Naive thymus-derived CD4-positive, alpha-beta T cell (primary cell): Measurements from ENCODE around the gene RNF169. TPM values are rescaled to one million over a fixed set of nuclear protein-coding genes. Genes with fewer than 3 reads are reported as not detected.
"Not testable (repeated sequence)": the region's sequence is repeated elsewhere in the genome, so short reads cannot be mapped to it uniquely, and the experiment has no call there.

Experiments used
- ATAC-seq: fragments of 150-1000 bp; cut with Tn5 transposase; 2 replicates; pipeline ENCODE4 v1.10.0; 2021; ENCODE audit warnings: mild to moderate bottlenecking, moderate library complexity
- CTCF ChIA-PET: fragments of 350-600 bp; sonication (Branson Sonifier 250); formaldehyde crosslinking; loops from one replicate; lab custom pipeline; 2021; ENCODE audit warnings: antibody characterized with exemption; lab: Charles Lee
- POLR2A ChIA-PET: fragments of 350-600 bp; sonication (Branson Sonifier 250); formaldehyde crosslinking; loops from one replicate; lab custom pipeline; 2021; ENCODE audit warnings: antibody characterized with exemption, inconsistent platforms; lab: Charles Lee
- DNase-seq, 9 donors: peaks; one replicate each; pipeline versions ENCODE4 v3.0.0 to v3.0.0-alpha.2; 2020 to 2022; ENCODE audit warnings: mixed read lengths in 1 of 9
- H3K27ac ChIP-seq: one replicate; pipeline ENCODE4 v1.7.0; 2013; ENCODE audit warnings: mild to moderate bottlenecking, low read depth, low read length, moderate library complexity
- H3K27me3 ChIP-seq, 2 donors: one replicate each; pipeline ENCODE4 v1.7.0; 2013; ENCODE audit warnings: low read length in 2 of 2, mild to moderate bottlenecking in 2 of 2, moderate library complexity in 2 of 2; ENCODE audit not compliant: control insufficient read depth in 2 of 2, insufficient read depth in 2 of 2
- H3K36me3 ChIP-seq, 3 experiments: 1 replicate in 2 of 3; 2 replicates in 1 of 3; pipeline ENCODE4 v1.7.0; 2013; ENCODE audit warnings: low read length in 3 of 3, mild to moderate bottlenecking in 3 of 3, moderate library complexity in 1 of 3; ENCODE audit not compliant: insufficient read depth in 3 of 3, control insufficient read depth in 2 of 3
- H3K4me1 ChIP-seq, 2 donors: one replicate each; pipeline ENCODE4 v1.7.0; 2013; ENCODE audit warnings: low read length in 2 of 2, mild to moderate bottlenecking in 2 of 2, moderate library complexity in 1 of 2; ENCODE audit not compliant: control insufficient read depth in 2 of 2, insufficient read depth in 2 of 2
- H3K4me3 ChIP-seq: 2 replicates; pipeline ENCODE4 v1.7.0; 2013; ENCODE audit warnings: mild to moderate bottlenecking, low read length
- H3K9me3 ChIP-seq, 3 experiments: 1 replicate in 2 of 3; 2 replicates in 1 of 3; pipeline ENCODE4 v1.7.0; 2013; ENCODE audit warnings: low read length in 3 of 3; ENCODE audit not compliant: control insufficient read depth in 2 of 3
- H3K27ac Mint-ChIP-seq, 9 donors: one replicate each; pipeline ENCODE4 v1.8.0; 2020 to 2022; ENCODE audit warnings: mixed read lengths in 9 of 9, mild to moderate bottlenecking in 8 of 9, moderate library complexity in 5 of 9, inconsistent platforms in 2 of 9
- H3K27me3 Mint-ChIP-seq, 5 donors: one replicate each; pipeline ENCODE4 v1.8.0; 2021 to 2022; ENCODE audit warnings: mixed read lengths in 5 of 5, mild to moderate bottlenecking in 1 of 5
- H3K36me3 Mint-ChIP-seq, 5 donors: one replicate each; pipeline ENCODE4 v1.8.0; 2020 to 2022; ENCODE audit warnings: mixed read lengths in 5 of 5, mild to moderate bottlenecking in 3 of 5, inconsistent platforms in 1 of 5
- H3K4me1 Mint-ChIP-seq, 7 donors: one replicate each; pipeline ENCODE4 v1.8.0; 2020 to 2022; ENCODE audit warnings: mixed read lengths in 7 of 7, mild to moderate bottlenecking in 3 of 7, inconsistent platforms in 1 of 7
- H3K4me3 Mint-ChIP-seq, 10 donors: one replicate each; pipeline ENCODE4 v1.8.0; 2020 to 2022; ENCODE audit warnings: mild to moderate bottlenecking in 10 of 10, mixed read lengths in 10 of 10, moderate library complexity in 6 of 10, inconsistent platforms in 2 of 10
- H3K9me3 Mint-ChIP-seq, 11 donors: one replicate each; pipeline ENCODE4 v1.8.0; 2020 to 2022; ENCODE audit warnings: mixed read lengths in 11 of 11, mild to moderate bottlenecking in 4 of 11, inconsistent platforms in 1 of 11, moderate library complexity in 1 of 11
- intact Hi-C, 2 donors: fragments of 100-400 bp; cut with micrococcal nuclease; formaldehyde crosslinking; loops; one replicate each; pipeline ENCODE4 v1.15.1; 2023
- polyA plus RNA-seq, 2 donors: library from polyadenylated mRNA; unstranded; fragments of 300-500 nt; fragmentation: Illumina TruSeq; gene quantifications; one replicate each; pipeline ENCODE4 v1.2.3, GENCODE V29; 2021
- total RNA-seq, 6 experiments: library from RNA in 5 of 6; stranded (reverse) in 5 of 6; gene quantifications; 1 replicate in 5 of 6; 2 replicates in 1 of 6; pipeline ENCODE4 v1.2.3 and lab custom pipeline; 2021 to 2026

The RNF169 gene
- total and polyA plus RNA-seq, 7 experiments from 2014 or later: 1.1 to 25.5 (median 19.0) TPM

DNA sequence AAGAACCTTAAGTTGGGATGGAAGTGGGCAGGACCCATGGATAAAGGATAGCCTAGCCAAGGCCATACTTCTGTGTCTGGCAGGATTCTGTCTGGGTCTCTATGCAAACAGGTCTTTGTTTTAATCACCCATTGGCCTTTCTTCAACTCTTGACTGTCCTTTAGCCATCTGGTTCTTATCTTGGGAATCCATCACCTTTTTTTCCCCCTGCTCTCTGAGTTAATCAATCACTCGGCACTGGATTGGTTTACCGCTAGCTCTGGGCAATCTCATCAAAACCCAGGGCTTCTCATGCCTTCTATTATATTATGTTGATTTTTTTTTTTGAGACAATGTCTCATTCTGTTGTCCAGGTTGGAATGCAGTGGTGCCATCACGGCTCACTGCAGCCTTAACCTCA lies 1.8 kb upstream of the RNF169 start:
- Histone ChIP-seq H3K27ac (no peak overlapping the region), H3K27me3 (no peaks in the 10 kb centered on the region), H3K9me3 (no peaks in the 10 kb centered on the region), H3K36me3 (peaks cover 0 to 3% (median 0%) of the 10 kb centered on the region in 3 experiments), H3K4me1 (peaks cover 16 to 29% of the 10 kb centered on the region in 2 donors), H3K4me3 (no peak overlapping the region)
- CTCF ChIA-PET: interaction anchor here (0.6 kb wide), 1 partner anchor 10 kb away, joined by 4 read pairs; no protein-coding TSS in a partner anchor
- Mint-ChIP-seq H3K27me3 (peaks cover 0 to 3% (median 0%) of the 10 kb centered on the region in 5 donors), H3K27ac (peak overlapping the region in 1 of 9 donors; percentile 30), H3K4me3 (peak overlapping the region in 2 of 10 donors; percentile 16 to 32), H3K36me3 (peaks cover 0 to 2% (median 0%) of the 10 kb centered on the region in 5 donors), H3K4me1 (peaks cover 20 to 40% (median 37%) of the 10 kb centered on the region in 7 donors), H3K9me3 (no peaks in the 10 kb centered on the region)
- DNase-seq (no peak), ATAC-seq (no peak)
- intact Hi-C loops: loop anchor here (5.0 to 10.0 kb wide), 4 partner anchors 498 to 1100 kb away; partner anchors contain the start of genes PLEKHB1 (in 1 of the 2), RAB6A (in 1 of the 2), TPBGL (in 1 of the 2) and UVRAG (in 1 of the 2)
- POLR2A ChIA-PET: no interaction called here

DNA sequence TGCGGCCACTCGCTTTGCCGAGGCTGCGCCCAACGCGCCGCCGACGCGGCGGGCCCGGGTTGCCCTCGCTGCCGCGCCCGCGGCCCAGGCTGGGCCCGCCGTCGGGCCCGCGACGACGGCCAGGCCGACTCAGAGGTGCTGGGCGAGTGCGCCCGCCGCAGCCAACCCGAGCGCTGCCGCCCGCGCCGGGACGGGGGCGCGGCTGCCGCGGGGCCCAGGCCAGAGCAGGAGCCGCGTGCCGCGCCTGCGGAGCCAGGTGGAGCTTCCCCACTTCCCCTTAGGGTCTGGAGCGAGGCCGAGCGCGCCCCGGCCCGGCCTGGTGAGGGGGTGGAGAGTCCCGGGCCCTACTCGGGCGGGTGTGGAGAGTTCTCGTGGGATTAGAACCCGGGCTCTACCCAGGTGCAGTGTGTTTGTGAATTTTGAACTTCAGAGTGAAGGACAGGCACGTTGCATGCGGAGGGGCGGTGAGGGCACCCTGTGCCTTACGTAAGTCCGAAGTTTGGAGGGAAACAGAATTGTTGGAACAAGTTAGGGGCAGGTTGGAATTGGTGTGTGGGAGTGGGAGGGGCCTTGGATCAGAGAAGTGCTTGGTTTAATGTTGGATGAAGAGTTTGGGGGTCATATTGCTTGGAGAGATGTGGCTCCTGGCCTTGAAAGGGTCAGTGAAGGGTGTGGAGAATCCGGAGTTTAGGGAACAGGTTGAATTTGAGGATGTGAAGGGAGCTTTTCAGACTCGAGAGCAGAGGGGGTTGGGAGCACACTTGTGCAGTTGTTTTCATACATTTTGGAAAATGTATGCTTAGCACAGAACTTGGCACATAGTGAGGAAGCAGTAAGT lies 697 bp downstream of the RNF169 start:
- ATAC-seq: peak; percentile 62
- H3K27me3 ChIP-seq: no peaks in the 10 kb centered on the region
- Mint-ChIP-seq H3K27ac (peak overlapping the region; percentile 60 to 94 (median 84)), H3K4me3 (peak overlapping the region; percentile 81 to 99 (median 93)), H3K4me1 (peaks cover 25 to 55% (median 50%) of the 10 kb centered on the region in 7 donors), H3K9me3 (no peaks in the 10 kb centered on the region), H3K36me3 (peaks cover 0 to 5% (median 0%) of the 10 kb centered on the region in 5 donors), H3K27me3 (no peaks in the 10 kb centered on the region)
- DNase-seq: peak in 7 of 9 donors; percentile 28 to 73 (median 40)
- peak overlapping the region; percentile 73 for H3K4me3 ChIP-seq
- ChIA-PET CTCF (no interaction called here), POLR2A (no interaction called here)
- peaks cover 0 to 3% (median 0%) of the 10 kb centered on the region in 3 experiments for H3K36me3 ChIP-seq
- peak overlapping the region; percentile 79 for H3K27ac ChIP-seq
- H3K9me3 ChIP-seq: no peaks in the 10 kb centered on the region
- intact Hi-C loops: loop anchor here (2.0 to 10.0 kb wide), 7 partner anchors 157 to 1102 kb away; partner anchors contain the start of genes NEU3 (in 2 of the 2), PGM2L1 (in 1 of the 2), PLEKHB1 (in 1 of the 2) and POLD3 (in 1 of the 2)
- H3K4me1 ChIP-seq: peaks cover 16 to 29% of the 10 kb centered on the region in 2 donors

DNA sequence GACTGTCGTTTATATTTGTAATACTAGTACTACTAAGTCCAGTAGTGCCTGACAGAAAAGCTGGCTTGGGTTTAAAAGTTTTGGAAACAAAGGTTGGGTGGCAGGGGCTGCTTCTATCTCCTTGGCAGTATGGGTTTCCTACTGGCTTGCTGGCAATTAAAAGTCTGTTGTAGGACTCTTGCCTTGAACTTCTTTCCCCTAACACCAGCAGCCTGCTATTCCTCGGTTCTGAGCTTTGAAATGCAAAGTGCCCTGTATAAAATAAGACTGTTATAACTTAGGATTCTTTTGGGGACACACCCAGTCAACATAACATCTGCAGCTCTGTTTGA lies 1.3 kb downstream of the RNF169 start:
- Histone ChIP-seq H3K36me3 (peaks cover 0 to 3% (median 0%) of the 10 kb centered on the region in 3 experiments), H3K9me3 (no peaks in the 10 kb centered on the region), H3K4me3 (peak overlapping the region; percentile 72), H3K27ac (peak overlapping the region; percentile 79), H3K4me1 (peaks cover 16 to 29% of the 10 kb centered on the region in 2 donors), H3K27me3 (no peaks in the 10 kb centered on the region)
- intact Hi-C loops: loop anchor here (2.0 to 10.0 kb wide), 7 partner anchors 157 to 1103 kb away; partner anchors contain the start of genes NEU3 (in 2 of the 2), PGM2L1 (in 1 of the 2), PLEKHB1 (in 1 of the 2) and POLD3 (in 1 of the 2)
- H3K4me3 Mint-ChIP-seq: peak overlapping the region; percentile 81 to 99 (median 93)
- POLR2A ChIA-PET: no interaction called here
- H3K27me3 Mint-ChIP-seq: no peaks in the 10 kb centered on the region
- CTCF ChIA-PET: no interaction called here
- H3K4me1 Mint-ChIP-seq: peaks cover 25 to 60% (median 53%) of the 10 kb centered on the region in 7 donors
- no peak for ATAC-seq
- no peaks in the 10 kb centered on the region for H3K9me3 Mint-ChIP-seq
- peak overlapping the region; percentile 60 to 94 (median 84) for H3K27ac Mint-ChIP-seq
- peaks cover 0 to 5% (median 0%) of the 10 kb centered on the region in 5 donors for H3K36me3 Mint-ChIP-seq
- DNase-seq: peak in 3 of 9 donors; percentile 6 to 8 (median 7)

DNA sequence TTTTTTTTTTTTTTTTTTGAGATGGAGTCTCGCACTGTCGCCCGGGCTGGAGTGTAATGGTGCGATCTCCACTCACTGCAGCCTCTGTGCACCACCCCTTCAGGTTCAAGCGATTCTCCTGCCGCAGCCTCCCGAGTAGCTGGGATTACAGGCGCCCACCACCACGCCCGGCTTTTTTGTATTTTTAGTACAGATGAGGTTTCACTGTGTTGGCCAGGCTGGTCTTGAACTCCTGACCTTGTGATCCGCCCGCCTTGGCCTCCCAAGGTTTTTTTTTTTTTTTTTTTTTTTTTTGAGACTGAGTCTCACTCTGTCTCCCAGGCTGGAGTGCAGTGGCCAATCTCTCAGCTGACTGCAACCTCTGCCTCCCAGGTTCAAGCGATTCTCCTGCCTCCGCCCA lies 1.9 kb downstream of the RNF169 start:
- H3K9me3 Mint-ChIP-seq, H3K9me3 ChIP-seq, H3K36me3 Mint-ChIP-seq, POLR2A ChIA-PET, H3K36me3 ChIP-seq, H3K4me3 ChIP-seq, intact Hi-C loops, H3K27ac ChIP-seq, DNase-seq, ATAC-seq, H3K27me3 Mint-ChIP-seq, H3K27me3 ChIP-seq, CTCF ChIA-PET: not testable (repeated sequence)
- peak overlapping the region in 1 of 9 donors; percentile 36 for H3K27ac Mint-ChIP-seq
- H3K4me1 ChIP-seq: peaks cover 16 to 29% of the 10 kb centered on the region in 2 donors
- H3K4me3 Mint-ChIP-seq: peak overlapping the region in 7 of 10 donors; percentile 38 to 99 (median 93)
- peaks cover 30 to 65% (median 59%) of the 10 kb centered on the region in 7 donors for H3K4me1 Mint-ChIP-seq

DNA sequence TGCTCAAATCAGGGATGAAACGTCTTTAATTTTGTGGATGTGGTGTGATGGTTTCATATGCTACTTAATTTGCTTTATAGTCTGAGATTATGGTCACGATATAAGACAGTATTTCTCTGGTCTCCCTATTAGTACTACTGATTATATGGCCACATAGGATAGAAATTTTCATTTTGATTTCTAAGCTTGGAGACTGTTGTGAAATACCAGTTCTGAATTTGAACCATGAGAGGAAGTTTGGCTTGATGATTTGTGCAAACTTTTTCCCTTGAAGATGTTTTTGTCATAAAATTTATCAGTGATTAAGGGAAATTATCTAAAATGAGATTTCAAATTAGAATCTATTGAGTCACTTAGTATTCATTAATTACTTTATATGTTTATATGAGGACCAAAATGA lies 2.7 kb downstream of the RNF169 start:
- peaks cover 16 to 29% of the 10 kb centered on the region in 2 donors for H3K4me1 ChIP-seq
- ATAC-seq (no peak), DNase-seq (no peak)
- Mint-ChIP-seq H3K4me3 (peak overlapping the region in 8 of 10 donors; percentile 7 to 65 (median 48)), H3K4me1 (peaks cover 34 to 69% (median 62%) of the 10 kb centered on the region in 7 donors), H3K9me3 (peaks cover 0 to 6% (median under 1%) of the 10 kb centered on the region in 11 donors), H3K27ac (peak overlapping the region in 3 of 9 donors; percentile 23 to 36 (median 26)), H3K36me3 (peaks cover under 1 to 8% (median 5%) of the 10 kb centered on the region in 5 donors), H3K27me3 (no peaks in the 10 kb centered on the region)
- peaks cover 0 to 3% (median 0%) of the 10 kb centered on the region in 3 experiments for H3K36me3 ChIP-seq
- no peaks in the 10 kb centered on the region for H3K27me3 ChIP-seq
- H3K27ac ChIP-seq: no peak overlapping the region
- intact Hi-C loops: no loop called here
- CTCF ChIA-PET: no interaction called here
- H3K4me3 ChIP-seq: no peak overlapping the region
- H3K9me3 ChIP-seq: no peaks in the 10 kb centered on the region
- POLR2A ChIA-PET: no interaction called here

DNA sequence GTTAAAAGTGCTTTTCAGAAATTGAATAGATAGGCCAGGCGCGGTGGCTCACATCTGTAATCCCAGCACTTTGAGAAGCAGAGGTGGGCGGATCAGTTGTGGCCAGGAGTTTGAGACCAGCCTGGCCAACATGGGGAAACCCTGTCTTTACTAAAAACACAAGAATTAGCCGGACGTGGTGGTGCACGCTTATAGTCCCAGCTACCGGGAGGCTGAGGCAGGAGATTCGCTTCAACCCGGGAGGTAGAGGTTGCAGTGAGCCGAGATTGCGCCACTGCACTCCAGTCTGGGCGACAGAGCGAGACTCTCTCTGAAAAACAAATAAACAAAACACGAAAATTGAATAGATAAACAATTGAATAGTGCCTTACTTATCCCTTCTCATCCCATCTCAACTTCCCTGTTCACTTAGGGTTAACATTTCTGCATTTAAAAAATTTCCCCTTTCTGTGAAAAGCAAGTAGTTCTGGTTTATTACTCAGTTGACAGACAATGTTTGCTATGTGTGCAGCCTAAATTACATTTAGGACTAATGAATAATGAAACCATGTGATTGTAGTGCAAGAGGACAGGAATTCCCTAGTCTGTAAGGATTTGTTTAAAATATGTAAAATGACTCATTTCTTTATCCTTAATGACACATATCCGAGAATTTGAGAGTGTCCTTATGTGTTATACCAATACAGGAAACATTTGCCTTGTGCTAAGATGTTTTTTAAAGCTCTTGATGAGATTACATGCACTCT lies 6.0 kb downstream of the RNF169 start:
- Histone ChIP-seq H3K4me3 (no peak overlapping the region), H3K27ac (no peak overlapping the region), H3K27me3 (no peaks in the 10 kb centered on the region), H3K9me3 (no peaks in the 10 kb centered on the region), H3K4me1 (peaks cover 2 to 15% of the 10 kb centered on the region in 2 donors), H3K36me3 (no peaks in the 10 kb centered on the region)
- intact Hi-C loops: no loop called here
- CTCF ChIA-PET: no interaction called here
- POLR2A ChIA-PET: no interaction called here
- Mint-ChIP-seq H3K36me3 (peaks cover 4 to 12% (median 9%) of the 10 kb centered on the region in 5 donors), H3K9me3 (peaks cover 0 to 11% (median 5%) of the 10 kb centered on the region in 11 donors), H3K27me3 (no peaks in the 10 kb centered on the region), H3K4me1 (peaks cover 17 to 48% (median 40%) of the 10 kb centered on the region in 7 donors), H3K4me3 (no peak overlapping the region), H3K27ac (no peak overlapping the region)
- DNase-seq (no peak), ATAC-seq (no peak)
